Karpas-422 (cell line): ENCODE measurements around the gene NSUN4. TPM values are rescaled to one million over a fixed set of nuclear protein-coding genes. Genes with fewer than 3 reads are reported as not detected.
A peak's percentile ranks its signal among the peaks of the same experiment; 100 is the strongest.
"Not testable (repeated sequence)": the region's sequence is repeated elsewhere in the genome, so short reads cannot be mapped to it uniquely, and the experiment has no call there.

Experiments used
- DNase-seq: peaks from one replicate; pipeline ENCODE4 v3.0.0-alpha.2; 2015
- H2AFZ ChIP-seq: fragments of 200-600 bp; sonication (generic); 2 replicates; pipeline ENCODE4 v1.6.1; 2014; ENCODE audit warnings: antibody characterized with exemption, low read length, mixed read lengths
- H3K27ac ChIP-seq: fragments of 200-600 bp; sonication (generic); 2 replicates; pipeline ENCODE4 v1.5.1; 2014; ENCODE audit warnings: mild to moderate bottlenecking, low read length, moderate library complexity
- H3K27me3 ChIP-seq: fragments of 200-600 bp; sonication (generic); 2 replicates; pipeline ENCODE4 v1.6.1; 2014; ENCODE audit warnings: low read length, mixed read lengths
- H3K36me3 ChIP-seq: fragments of 200-600 bp; sonication (generic); 2 replicates; pipeline ENCODE4 v1.6.1; 2014; ENCODE audit warnings: low read length, mixed read lengths; ENCODE audit not compliant: insufficient read depth
- H3K4me1 ChIP-seq: fragments of 200-600 bp; sonication (generic); 2 replicates; pipeline ENCODE4 v1.6.1; 2014; ENCODE audit warnings: mild to moderate bottlenecking, low read length, mixed read lengths
- H3K4me2 ChIP-seq: fragments of 200-600 bp; sonication (generic); 2 replicates; pipeline ENCODE4 v1.6.1; 2014; ENCODE audit warnings: low read length, low read depth, mild to moderate bottlenecking; ENCODE audit not compliant: poor library complexity, severe bottlenecking
- H3K4me3 ChIP-seq: fragments of 200-600 bp; sonication (generic); 2 replicates; pipeline ENCODE4 v1.5.1; 2014; ENCODE audit warnings: mild to moderate bottlenecking, antibody characterized with exemption, low read length, mixed read lengths
- H3K79me2 ChIP-seq: fragments of 200-600 bp; sonication (generic); 2 replicates; pipeline ENCODE4 v1.6.1; 2014; ENCODE audit warnings: mild to moderate bottlenecking, low read length, mixed read lengths
- H3K9ac ChIP-seq: fragments of 200-600 bp; sonication (generic); 2 replicates; pipeline ENCODE4 v1.6.0; 2014; ENCODE audit warnings: low read length
- H3K9me2 ChIP-seq: fragments of 200-600 bp; sonication (generic), shearing (Covaris generic); replicated peaks from 2 replicates; pipeline ENCODE4 v1.6.0; 2014; ENCODE audit warnings: mild to moderate bottlenecking, low read length, moderate library complexity; ENCODE audit not compliant: insufficient read depth
- H3K9me3 ChIP-seq: fragments of 300-700, 200-600 bp; sonication (generic); 2 replicates; pipeline ENCODE4 v1.6.1; 2014; ENCODE audit warnings: low read length, mixed read lengths
- H4K20me1 ChIP-seq: fragments of 200-600 bp; sonication (generic); 2 replicates; pipeline ENCODE4 v1.6.1; 2014; ENCODE audit warnings: mild to moderate bottlenecking, antibody characterized with exemption, low read length, low read depth; ENCODE audit not compliant: insufficient read depth
- total RNA-seq: library from RNA; depleted of rRNA; stranded (reverse); fragments of >200 nt; shearing (Covaris generic); gene quantifications from 2 replicates; pipeline ENCODE4 v1.2.3, GENCODE V29; 2014; ENCODE audit warnings: low replicate concordance

NSUN4 gene
- total RNA-seq, 1 experiment from 2014 or later = 15.9 TPM

DNA sequence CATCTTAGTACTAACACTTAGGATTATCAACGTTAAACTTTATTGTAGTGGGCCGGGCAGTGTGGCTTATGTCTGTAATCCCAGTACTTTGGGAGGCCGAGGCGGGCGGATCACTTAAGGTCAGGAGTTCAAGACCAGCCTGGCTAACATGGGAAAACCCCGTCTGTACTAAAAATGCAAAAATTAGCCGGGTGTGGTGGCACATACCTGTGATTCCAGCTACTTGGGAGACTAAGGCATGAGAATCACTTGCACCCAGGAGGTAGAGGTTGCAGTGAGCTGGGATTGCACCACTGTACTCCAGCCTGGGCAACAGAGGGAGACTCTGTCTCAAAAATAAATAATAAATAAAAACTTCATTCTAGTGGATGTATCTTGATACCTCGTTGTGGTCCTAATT lies 25.2 kb downstream of the NSUN4 start:
- H2AFZ ChIP-seq = not testable (repeated sequence)

DNA sequence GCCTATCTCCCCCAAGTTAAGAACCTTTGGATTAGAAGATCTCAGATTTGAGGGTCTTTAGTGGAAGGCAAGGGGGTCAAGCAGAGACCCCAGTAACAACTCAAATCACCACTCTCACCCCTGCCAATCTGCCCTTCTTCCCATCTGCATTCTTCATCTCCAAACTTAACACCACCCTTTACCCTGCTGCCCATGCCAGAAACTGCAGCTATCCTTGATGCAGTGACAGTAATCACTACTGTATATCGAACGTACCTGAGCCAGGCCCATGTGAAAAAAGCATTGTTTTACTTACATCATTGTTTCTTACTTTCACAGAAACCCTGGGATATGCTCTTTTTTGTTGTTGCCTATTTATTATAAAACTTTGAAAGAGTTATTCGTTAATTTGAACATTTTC lies 26.5 kb downstream of the NSUN4 start:
- no peaks in the 10 kb centered on the region for H3K9me3 ChIP-seq
- no peaks in the 10 kb centered on the region for H4K20me1 ChIP-seq
- no peak overlapping the region for H3K9ac ChIP-seq
- no peak overlapping the region; the same call in 1 of the 2 replicates for H3K27ac ChIP-seq
- peaks cover 32% of the 10 kb centered on the region for H3K4me1 ChIP-seq
- no peak overlapping the region for H3K4me2 ChIP-seq
- no peaks in the 10 kb centered on the region for H3K79me2 ChIP-seq
- H3K4me3 ChIP-seq = no peak overlapping the region
- no peaks in the 10 kb centered on the region for H3K27me3 ChIP-seq
- DNase-seq = no peak
- H2AFZ ChIP-seq = no peak overlapping the region
- H3K36me3 ChIP-seq = peaks cover 17% of the 10 kb centered on the region
- no peaks in the 10 kb centered on the region for H3K9me2 ChIP-seq

More for the DNA sequence above, 25.2 kb downstream of the NSUN4 start:
- H3K36me3 ChIP-seq = peaks cover 28% of the 10 kb centered on the region
- not testable (repeated sequence) for DNase-seq, H4K20me1 ChIP-seq, H3K9me2 ChIP-seq, H3K9ac ChIP-seq, H3K27ac ChIP-seq, H3K79me2 ChIP-seq, H3K4me2 ChIP-seq, H3K9me3 ChIP-seq, H3K4me3 ChIP-seq, H3K27me3 ChIP-seq
- H3K4me1 ChIP-seq = peaks cover 32% of the 10 kb centered on the region

- DNase-seq, H3K9me3 ChIP-seq, H3K27ac ChIP-seq, H3K27me3 ChIP-seq, H3K9ac ChIP-seq, H4K20me1 ChIP-seq, H3K4me3 ChIP-seq, H3K79me2 ChIP-seq, H3K4me2 ChIP-seq, H3K9me2 ChIP-seq, H2AFZ ChIP-seq: not testable (repeated sequence)
- Histone ChIP-seq H3K36me3 (peaks cover 13% of the 10 kb centered on the region), H3K4me1 (peaks cover 32% of the 10 kb centered on the region)
These were observed 27.1 kb downstream of the NSUN4 start for GRCh38 chr1:46367701-46368100.

DNA sequence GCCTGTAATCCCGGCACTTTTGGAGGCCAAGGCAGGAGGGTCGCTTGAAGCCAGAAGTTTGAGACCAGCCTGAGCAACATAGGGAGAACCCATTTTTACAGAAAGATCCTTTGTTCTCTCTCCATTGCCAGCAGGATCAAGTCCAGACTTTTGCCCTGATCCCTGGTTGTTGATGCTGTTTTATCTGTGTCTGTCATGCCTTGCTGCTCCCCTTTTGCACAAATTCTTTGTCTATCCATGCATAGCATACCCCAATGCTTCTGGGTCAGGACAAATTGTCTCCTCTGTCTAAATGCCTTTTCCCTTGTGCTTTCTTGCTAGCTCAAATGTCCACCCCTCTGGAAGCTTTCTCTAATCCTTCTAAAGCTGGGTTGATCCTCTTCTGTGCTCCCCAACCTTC lies 28.2 kb downstream of the NSUN4 start:
- H3K4me1 ChIP-seq = peaks cover 40% of the 10 kb centered on the region
- H3K4me3 ChIP-seq = no peak overlapping the region
- no peak overlapping the region; the same call in 1 of the 2 replicates for H3K9ac ChIP-seq
- no peaks in the 10 kb centered on the region for H3K27me3 ChIP-seq
- H3K27ac ChIP-seq = peak overlapping the region; percentile 57
- H2AFZ ChIP-seq = no peak overlapping the region
- no peaks in the 10 kb centered on the region for H4K20me1 ChIP-seq
- H3K36me3 ChIP-seq = peaks cover 6% of the 10 kb centered on the region; the same call in 1 of the 2 replicates
- no peak overlapping the region for H3K4me2 ChIP-seq
- H3K9me2 ChIP-seq = no peaks in the 10 kb centered on the region
- DNase-seq = peak; percentile 34
- H3K9me3 ChIP-seq = no peaks in the 10 kb centered on the region
- H3K79me2 ChIP-seq = no peaks in the 10 kb centered on the region

- DNase-seq = peak; percentile 59
- peak overlapping the region; percentile 35; the same call in 1 of the 2 replicates for H3K4me3 ChIP-seq
- H3K9ac ChIP-seq = peak overlapping the region; percentile 11; the same call in 1 of the 2 replicates
- H3K9me2 ChIP-seq = no peaks in the 10 kb centered on the region
- peak overlapping the region; percentile 22; the same call in 1 of the 2 replicates for H2AFZ ChIP-seq
- no peaks in the 10 kb centered on the region for H3K9me3 ChIP-seq
- peak overlapping the region; percentile 57 for H3K27ac ChIP-seq
- H3K36me3 ChIP-seq = peaks cover 5% of the 10 kb centered on the region; the same call in 1 of the 2 replicates
- no peaks in the 10 kb centered on the region for H3K79me2 ChIP-seq
- peak overlapping the region; percentile 53 for H3K4me2 ChIP-seq
- no peaks in the 10 kb centered on the region for H3K27me3 ChIP-seq
- peaks cover 40% of the 10 kb centered on the region for H3K4me1 ChIP-seq
- H4K20me1 ChIP-seq = no peaks in the 10 kb centered on the region
These were observed 29.1 kb downstream of the NSUN4 start for GRCh38 chr1:46369542-46370213.

- Histone ChIP-seq H3K79me2 (no peaks in the 10 kb centered on the region), H2AFZ (peak overlapping the region; percentile 22; the same call in 1 of the 2 replicates)
These were observed 29.6 kb downstream of the NSUN4 start for GRCh38 chr1:46370214-46370633.

GRCh38 chr1:46372431-46372830 lies 31.8 kb downstream of the NSUN4 start:
- Histone ChIP-seq H4K20me1 (no peaks in the 10 kb centered on the region), H3K9me2 (no peaks in the 10 kb centered on the region), H3K4me2 (no peak overlapping the region), H3K79me2 (no peaks in the 10 kb centered on the region), H3K9ac (no peak overlapping the region), H3K36me3 (no peaks in the 10 kb centered on the region), H2AFZ (no peak overlapping the region), H3K9me3 (no peaks in the 10 kb centered on the region), H3K27ac (no peak overlapping the region), H3K27me3 (no peaks in the 10 kb centered on the region), H3K4me1 (peaks cover 27% of the 10 kb centered on the region), H3K4me3 (no peak overlapping the region)
- peak; percentile 14 for DNase-seq

More at GRCh38 chr1:46370214-46370633, 29.6 kb downstream of the NSUN4 start:
- Histone ChIP-seq H3K4me3 (peak overlapping the region; percentile 35; the same call in 1 of the 2 replicates), H3K4me2 (peak overlapping the region; percentile 53), H3K27ac (peak overlapping the region; percentile 57), H3K27me3 (no peaks in the 10 kb centered on the region), H3K9ac (peak overlapping the region; percentile 6; the same call in 1 of the 2 replicates), H3K36me3 (no peaks in the 10 kb centered on the region), H3K4me1 (peaks cover 40% of the 10 kb centered on the region), H4K20me1 (no peaks in the 10 kb centered on the region), H3K9me2 (no peaks in the 10 kb centered on the region), H3K9me3 (no peaks in the 10 kb centered on the region)
- peak; percentile 76 for DNase-seq

DNA sequence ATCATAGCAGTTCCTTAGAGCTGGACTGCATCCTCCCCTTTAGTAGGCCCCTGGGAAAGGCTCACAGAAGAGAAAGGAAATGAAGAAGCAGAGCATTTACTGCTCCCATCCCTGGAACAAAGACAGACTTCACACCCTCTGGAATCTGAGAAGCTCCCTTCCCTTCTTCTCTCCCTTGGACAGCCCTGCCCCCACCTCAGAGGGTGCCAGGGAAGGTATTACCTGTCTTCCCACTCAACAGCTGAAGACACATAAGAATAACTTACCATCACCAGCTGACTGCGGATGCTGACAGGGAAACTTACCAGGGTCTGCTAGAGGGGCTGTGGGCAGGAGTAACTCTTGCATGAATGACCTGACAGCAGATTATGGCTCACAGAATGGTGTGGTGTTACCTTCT lies 39.4 kb downstream of the NSUN4 start:
- Histone ChIP-seq H3K4me2 (no peak overlapping the region), H3K79me2 (no peaks in the 10 kb centered on the region), H3K4me1 (no peaks in the 10 kb centered on the region), H4K20me1 (no peaks in the 10 kb centered on the region), H3K27me3 (no peaks in the 10 kb centered on the region), H3K9me3 (no peaks in the 10 kb centered on the region), H3K27ac (no peak overlapping the region), H3K9me2 (no peaks in the 10 kb centered on the region), H3K9ac (no peak overlapping the region), H3K4me3 (no peak overlapping the region), H2AFZ (no peak overlapping the region), H3K36me3 (no peaks in the 10 kb centered on the region)
- DNase-seq = no peak
